ENCODE results near the gene MPG.

The MPG gene

DNA sequence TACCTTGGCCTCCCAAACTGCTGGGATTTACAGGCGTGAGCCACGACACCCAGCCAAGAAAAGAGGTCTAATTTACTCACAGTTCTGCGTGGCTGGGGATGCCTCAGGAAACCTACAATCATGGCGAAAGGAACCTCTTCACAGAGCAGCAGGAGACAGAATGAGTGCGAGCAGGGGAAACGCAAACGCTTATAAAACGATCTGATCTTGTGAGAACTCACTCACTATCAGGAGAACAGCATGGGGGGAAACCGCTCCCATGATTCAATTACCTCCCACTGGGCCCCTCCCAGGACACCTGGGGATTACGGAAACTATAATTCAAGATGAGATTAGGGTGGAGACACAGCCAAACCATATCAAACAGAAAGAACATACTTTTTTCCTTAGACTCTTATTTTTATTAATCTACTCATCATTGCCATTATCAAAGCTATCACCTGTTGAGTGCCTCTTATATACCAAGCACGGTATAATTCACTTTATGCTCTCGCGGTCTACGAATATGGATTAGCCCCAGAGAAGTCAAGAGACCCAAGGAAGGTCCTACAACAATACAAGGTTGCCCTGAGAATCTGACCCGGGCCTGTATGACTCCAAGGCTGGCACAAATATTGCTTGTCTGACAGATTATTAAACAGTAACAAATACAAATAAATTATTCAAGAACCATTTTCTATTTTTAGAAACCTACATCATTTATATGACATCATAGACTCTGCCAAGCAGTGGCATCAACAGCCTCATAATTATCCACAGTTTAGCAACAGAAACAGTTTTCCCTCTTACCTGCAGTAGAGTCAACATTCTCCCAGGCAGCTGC is 27.0 kb upstream of the MPG start:
- DNase-seq: no peak

DNA sequence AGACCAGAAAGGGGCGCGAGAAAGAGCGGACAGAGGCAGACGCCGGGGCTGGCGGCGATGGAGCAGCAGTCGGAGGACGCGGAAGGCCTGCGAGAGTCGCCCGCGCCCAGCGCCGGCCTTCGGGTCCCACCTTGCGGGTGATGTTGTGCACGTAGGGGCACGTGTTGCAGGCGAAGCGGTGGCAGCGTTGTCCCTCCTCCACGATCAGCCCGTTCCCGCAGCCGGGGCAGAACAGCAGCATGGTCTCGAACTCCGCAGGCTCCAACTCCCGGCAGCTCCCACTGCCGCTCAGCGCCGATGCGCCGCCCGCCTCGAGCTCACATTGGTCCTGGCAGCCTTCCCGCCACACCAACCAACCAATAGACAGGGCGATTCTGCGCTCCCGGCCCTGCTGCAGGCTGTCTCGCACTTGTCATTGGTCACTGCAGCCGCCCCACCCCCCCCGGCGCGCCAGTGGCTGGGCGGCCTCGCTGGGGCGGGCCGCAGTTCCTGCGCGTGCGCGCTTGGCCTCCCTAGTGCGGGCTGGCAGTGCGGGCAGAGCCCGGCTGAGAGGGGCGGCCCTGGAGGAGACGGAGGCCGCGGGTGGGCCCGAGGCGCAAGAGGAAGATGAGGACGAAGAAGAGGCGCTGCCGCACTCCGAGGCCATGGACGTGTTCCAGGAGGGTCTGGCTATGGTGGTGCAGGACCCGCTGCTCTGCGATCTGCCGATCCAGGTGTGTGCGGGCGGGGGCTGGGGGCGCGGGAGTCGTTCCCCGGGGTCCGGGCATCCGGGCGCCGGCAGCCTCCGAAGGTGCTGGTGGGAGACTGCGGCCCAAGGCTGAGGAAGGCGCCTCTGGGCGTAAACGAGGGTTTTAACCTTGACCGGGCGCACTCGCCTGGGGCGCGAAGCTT is 24.4 kb upstream of the MPG start, which contains the start of the genes POLR3K and SNRNP25:
TSS of gene POLR3K (minus strand) at position 263 of the 891 bp plus-strand sequence. CDS start at position 241, 22 bp downstream.
TSS of gene SNRNP25 (plus strand) at position 483 of the 891 bp plus-strand sequence. CDS start at position 672, 189 bp downstream.
- peak; percentile 99 for DNase-seq

DNA sequence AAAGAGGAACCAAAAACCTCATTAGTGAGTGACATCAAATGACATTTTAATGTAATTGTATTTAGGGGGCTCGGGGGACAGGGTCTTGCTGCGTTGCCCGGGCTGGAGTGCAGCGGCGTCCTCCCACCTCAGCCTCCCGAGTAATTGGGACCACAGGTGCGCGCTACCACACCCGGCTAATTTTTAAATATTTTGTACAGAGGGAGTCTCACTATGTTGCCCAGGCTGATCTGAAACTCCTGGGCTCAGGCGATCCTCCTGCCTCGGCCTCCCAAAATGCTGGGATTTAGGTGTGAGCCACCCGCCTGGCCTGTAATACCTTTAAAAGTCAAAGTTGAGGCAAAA is 23.8 kb upstream of the MPG start:
- no peak for DNase-seq

DNA sequence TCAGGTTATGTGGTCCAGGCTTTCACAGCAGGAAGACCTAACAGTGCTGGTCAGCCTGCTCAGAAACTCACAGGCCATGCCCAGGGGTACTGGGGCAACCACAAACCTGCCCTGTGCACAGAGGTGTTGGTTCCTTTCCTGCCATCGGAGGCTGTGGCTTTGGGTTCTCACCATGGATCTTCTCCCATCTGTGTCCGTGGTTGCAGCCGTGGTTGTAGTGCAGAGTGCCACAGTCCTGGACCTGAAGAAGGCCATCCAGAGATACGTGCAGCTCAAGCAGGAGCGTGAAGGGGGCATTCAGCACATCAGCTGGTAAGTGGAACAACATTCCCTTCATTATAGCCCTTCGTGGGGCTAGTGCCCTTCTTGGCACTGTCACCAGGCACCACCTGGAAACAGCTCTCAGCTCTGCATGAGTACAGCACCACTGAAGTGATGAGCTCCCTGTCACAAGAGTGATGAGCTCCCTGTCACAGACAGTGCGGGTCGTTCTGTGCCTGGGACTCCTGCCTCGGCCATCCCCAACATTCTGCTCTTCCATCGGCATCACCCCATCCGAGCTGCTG is 22.4 kb upstream of the MPG start:
- DNase-seq: no peak

DNA sequence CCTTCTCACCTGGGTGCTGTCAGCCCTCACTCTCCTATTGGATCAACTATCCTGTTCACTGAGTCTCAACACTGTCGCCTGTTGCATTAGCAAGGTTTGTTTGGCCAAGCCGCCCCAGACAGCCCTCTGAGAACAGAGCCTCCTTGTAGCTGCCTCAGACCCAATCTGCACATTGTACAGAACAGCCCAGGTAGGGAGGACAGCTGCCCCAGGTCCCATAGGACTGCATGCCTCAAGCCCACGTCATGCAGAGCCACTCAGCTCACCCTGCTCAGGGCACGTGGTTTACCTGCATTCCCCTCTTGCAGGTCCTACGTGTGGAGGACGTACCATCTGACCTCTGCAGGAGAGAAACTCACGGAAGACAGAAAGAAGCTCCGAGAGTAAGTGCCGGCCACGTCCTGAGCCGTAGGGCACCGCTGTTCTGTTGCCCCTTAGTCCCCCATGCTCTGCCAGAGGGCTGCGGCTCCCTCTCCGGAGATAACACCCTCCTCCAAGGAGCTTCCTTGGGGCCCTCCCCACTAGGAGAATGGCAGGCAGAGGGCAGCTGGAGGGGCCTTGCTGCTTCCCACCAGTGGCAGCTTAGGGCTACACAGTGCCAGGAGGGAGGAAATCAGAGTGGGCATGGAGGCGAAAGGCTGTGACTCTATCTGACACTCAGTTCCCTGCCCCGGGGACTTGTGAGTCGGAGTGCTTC is 21.6 kb upstream of the MPG start:
- no peak for DNase-seq

DNA sequence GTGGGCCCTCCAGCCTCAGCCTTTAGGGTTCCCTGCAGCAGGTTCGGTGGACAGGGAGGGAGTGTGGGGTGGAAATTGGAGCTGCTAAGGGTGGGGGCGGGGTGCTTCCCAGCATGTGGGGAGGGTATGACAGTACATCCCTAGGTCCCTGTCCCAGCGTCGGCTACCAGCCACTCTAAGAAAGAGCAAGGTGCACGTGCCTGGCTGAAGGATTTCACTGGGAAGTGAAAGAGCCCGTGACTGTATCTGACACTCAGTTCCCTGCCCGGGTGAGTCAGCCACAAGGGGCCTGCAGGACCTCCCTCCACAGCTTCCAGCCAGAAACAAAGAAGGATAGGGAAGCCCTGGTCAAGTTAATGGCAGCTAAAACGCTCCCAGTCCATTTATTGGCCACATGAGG is 20.3 kb upstream of the MPG start:
- DNase-seq: no peak

DNA sequence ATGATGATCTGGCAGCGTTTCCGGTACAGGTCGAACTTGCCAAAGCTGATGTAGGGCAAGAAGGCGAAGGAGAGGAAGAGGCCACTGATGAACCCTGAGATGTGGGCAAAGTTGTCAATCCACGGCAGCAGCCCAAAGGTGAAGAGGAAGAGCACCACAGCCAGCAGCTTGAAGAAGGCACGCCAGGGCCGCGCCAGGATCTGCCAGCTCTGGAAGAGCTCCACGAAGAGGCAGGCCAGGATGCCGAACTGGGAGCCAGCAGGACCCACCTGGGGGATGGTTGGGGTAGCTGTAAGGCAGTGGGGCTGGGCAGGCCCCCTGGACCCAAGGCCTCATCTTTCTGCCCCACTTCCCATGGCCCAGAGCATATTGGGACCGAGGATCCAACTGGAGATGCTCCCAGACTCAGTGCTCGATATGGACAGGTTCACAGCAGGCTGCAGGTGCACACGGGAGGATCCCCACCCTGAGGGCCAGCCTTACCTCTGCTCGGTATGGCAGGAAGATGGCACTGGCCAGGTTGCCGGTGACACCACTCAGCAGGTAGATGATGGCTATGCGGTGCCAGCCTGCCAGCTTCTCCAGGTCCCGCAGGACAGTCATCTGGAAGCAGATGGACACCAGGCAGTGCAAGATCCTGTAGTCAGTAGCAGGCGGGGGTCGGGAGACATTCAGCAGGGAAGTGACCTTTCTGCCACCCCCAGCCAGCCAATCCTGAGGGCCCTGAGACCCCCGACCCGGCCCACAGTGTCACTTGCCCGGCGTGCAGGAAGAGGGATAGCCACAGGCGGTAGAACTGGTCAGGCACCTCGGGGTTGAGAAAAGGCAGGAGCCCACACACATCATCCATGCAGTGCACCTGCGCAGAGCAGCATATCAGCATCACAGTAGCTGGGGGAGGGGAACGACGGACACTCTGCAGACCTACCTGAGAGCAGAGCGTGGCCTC is 19.3 kb upstream of the MPG start:
- DNase-seq: no peak

DNA sequence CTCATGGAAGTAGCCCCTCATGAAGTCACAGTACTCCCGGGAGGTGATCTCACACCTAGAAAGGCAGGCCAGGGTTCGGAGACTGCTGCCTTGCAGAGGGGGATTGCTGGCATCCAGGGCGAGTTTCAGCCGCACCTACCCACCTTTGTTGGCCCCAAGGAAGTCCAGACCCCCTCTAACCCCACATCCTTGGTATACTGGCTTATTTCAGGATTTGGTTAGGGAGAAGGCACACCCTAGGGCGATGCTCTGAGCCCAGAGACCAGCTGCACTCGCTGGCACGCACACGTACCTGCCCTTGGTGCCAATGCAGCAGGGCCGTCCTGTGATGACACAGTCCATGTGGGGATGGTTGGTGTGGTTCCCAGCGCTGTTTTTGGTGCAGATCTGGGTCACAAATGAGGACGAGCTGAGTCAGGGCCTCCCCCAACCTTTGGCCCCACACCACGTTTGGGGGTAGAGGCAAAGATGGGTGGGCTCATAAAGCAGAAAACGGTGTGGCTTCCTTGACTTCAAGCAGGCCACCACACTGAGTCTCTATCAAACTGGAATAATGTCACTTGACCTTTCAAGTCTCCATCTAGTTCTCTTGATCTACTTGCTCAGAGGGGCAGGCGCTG is 18.5 kb upstream of the MPG start:
- no peak for DNase-seq

DNA sequence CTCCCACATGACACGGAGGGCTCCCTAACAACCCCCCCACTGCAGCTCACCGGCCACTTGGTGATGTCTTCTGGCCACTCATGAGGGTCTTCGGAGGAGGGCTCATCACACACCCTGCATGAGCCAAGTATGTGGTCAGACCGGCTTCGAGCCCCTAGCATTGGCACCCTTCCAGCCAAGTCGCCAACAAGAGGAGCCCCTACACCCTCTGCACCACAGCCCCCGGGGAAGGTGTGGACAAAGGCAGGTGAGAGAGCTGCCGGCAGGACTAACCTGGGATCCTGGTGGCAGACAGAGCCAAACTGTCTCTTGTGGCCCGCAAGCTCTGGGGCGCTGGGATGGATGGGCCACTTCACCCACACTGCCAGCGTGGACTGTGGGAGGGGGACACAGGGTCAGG is 17.9 kb upstream of the MPG start:
- no peak for DNase-seq

DNA sequence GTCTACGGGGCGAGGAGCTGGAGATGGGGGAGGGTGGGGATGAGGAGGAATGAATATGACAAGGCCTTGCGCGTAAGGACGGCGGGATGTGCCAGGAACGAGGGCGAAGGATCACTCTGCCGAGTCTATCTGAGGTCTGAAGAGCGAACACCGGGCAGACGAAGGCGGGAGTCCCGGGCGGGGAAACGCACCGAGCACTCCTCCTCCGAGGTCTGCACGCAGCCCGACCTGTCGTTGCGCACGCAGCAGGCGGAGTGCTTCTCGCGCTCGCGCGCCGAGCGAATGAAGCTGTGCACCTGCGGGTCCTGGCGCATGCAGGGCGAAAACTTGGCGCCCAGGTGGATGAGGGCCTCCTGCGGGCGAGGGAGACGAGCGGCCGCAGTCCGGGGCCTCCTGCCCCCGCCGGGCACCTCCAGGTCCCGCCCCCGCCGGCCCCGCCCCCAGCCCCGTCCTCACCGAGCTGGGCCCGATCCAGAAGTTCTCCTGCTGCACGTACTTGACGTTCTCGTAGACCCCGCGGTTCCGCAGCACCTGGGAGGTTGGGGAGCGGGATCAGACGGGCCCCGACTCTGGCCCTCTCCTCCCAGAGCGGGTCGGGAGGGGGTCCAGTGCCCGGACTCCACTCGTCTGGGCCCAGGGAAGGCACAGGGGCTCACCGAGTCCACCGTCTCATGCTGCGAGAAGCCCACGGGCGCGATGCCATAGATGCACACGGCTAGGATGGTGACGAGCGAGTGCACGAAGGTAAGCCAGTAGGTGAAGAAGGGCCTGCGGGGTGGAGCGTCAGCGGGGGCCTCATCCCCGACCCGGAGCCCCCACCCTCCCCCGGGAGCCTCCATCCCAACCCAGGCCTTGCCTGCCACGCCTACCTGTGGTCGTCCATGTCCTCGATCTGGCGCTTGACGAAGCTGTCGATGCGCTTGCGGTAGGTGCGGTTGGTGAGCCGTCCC is 16.8 kb upstream of the MPG start:
- no peak for DNase-seq

DNA sequence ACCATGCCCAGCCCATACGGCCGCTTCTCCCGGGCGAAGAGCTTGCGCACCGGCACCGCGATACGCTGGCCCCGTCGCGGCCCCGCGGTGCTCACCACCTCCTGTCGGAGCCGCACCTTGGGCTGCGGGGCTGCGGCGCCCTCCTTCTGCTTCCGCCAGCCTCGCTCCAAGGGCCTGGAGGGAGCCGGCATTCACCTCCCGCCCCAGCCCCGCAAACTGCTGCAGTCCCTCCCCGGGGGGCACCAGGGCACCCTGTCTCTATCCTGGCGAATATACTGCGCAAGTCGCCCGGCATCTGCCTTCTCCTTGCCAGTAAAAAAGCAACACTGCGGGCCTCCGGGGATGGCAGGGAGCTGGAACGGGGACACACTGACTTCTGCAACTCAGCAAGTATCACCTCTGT is 16.1 kb upstream of the MPG start:
- no peak for DNase-seq

DNA sequence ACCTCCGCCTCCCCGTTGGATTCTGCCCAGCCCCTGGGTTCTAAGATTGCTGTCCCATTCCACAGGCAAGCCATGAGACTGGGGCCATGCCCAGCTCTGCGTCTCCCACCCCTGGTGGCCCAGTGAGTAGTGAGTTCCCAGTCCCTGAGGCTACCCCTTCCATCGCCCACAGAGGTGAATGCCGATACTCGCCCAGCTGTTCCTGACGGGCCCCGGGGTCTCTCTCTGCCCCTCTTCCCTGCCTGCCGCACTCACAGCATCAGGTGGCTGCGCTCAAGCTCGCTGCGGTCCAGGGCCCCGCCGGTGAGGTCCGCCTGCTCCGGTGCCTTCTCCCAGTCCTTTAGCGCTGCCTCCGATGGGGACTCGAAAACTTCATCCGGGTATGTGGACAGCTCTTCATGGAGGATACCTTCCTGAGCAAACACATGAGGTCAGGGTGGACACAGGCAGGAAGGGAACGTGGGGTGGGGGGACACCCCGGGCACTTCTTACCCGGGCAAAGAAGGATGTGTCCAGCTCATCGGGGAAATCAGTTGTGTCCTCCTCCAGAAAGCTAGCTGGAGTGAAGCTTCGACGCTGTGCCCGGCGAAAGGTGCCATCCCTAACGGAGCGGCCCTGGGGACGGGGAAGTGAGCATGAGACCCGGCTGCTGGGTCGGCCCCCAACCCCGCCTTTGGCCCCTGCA is 15.6 kb upstream of the MPG start:
- no peak for DNase-seq

DNA sequence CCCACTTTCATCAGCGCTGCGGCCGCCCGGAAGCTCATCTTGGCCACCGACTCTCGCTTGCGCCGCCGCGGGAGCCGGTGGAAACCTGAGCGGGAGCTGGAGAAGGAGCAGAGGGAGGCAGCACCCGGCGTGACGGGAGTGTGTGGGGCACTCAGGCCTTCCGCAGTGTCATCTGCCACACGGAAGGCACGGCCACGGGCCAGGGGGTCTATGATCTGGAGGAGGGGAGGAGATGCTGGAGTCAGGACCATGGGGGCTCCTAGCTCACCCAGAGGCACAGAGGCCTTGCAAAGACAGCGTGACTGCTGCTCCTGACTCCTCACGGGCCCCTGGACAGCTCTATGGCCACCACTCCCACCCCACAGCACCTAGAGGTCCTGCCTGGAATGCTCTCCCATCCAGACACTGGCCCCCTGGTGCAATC is 15.0 kb upstream of the MPG start:
- no peak for DNase-seq

DNA sequence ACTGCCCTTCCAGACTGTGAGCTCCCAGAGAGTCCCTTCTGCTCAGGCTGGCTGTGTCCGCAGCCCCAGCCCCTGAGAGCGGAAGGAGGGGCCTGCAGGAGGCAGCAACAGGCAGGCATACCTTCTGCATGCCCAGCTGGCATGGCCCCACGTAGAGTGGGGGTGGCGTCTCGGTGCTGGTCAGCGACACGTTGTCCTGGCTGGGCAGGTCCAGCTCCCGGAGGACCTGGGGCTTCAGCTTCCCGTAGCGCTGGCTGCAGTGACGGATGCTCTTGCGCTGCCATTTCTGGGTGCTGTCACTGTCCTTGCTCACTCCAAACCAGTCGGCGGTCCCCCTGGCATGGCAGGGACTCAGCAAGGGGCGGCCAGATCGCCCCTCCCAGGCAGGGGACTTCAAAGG is 14.6 kb upstream of the MPG start:
- DNase-seq: no peak

DNA sequence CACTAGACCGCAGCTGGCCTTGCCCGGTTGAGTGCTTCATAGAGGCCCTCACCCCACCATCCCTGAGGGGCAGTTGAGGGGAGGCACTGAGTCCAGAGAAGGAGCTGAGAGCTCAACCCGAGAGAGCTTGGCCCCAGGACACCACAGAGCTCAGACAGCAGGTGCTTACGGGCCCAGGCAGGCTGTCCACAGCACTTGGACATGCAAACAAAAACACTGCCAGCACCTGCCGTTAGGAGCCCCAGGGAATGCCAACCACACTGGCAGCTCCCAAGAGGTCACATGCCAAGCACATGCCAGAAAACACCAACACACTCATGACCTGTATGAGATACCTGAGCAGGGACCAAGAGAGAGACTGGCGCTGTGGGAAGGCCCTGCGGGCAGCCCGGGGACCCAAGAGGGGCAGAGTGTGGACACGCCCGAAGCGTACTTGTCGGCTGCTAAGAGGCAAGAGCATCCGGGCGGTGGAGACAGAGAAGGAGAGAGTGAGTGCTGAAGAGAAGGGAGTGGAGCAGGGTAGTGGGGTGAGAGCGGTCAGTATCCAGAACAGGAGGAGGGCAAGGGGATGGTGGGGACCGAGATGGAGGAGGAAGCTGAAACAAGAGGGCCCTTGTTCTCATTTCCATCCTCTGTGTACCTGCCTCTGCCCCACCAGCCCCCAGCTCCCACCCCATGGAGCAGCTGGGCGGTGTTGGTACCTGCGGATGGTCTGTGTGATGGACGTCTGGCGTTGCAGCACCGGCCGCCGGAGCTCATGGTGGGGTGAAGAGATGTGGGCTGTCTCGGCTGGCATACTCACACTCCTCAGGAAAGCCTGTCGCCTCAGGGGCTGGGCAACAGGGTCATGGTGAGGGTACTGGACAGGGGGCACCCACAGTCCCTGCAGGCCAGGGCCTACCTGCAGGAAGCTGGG is 13.8 kb upstream of the MPG start:
- no peak for DNase-seq

DNA sequence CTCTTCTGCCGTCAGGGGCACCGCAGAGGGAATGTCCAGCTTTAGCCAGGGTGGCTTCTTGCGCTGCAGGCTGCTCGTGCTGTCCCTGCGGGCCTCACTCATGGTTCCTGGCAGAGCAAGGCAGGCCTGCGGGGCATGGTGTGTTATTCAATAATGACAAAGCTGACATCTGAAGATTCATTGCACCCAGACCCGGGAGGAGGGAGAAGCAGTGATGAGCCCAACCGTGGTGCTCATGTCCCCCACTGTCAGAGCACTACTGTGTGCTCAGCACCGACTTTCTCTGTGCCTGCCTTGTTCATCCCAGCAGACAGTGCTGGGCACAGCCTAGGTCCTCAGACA is 13.1 kb upstream of the MPG start:
- DNase-seq: no peak

DNA sequence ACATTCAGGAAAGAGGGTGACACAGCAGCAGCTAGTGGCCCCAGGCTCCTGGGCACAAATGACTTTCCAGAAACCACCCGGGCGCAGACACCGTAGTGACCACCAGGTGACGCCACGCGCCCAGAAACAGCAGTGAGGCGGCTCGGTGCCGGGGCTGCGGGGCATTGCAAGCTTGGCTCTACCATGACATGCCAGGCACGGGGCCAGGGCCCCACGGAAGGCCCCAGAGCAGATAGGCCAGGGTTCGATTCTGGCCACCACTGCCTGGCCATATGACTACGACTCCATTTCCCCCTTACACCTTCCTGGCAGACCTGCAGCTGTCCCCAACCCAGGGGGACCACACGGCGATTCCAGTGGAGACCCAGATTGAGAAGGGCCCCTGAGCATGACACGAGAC is 12.3 kb upstream of the MPG start:
- DNase-seq: peak; percentile 65

Measured in fibroblast of skin of abdomen (primary cell).